GM10248 (cell line): ENCODE measurements around the gene SOHLH2.

Source experiments
- CTCF ChIA-PET: fragments of 300-600 bp; sonication (Branson Sonifier 250); formaldehyde crosslinking; extraction: SDS; loops from one replicate; lab custom pipeline; 2021; ENCODE audit warnings: antibody characterized with exemption; lab: Yijun Ruan, JAX
- POLR2A ChIA-PET: fragments of 350-650 bp; sonication (Branson Sonifier 250); formaldehyde crosslinking; extraction: SDS; loops from one replicate; lab custom pipeline; 2020; ENCODE audit warnings: antibody characterized with exemption; lab: Yijun Ruan, JAX
- DNase-seq: peaks from one replicate; pipeline ENCODE4 v3.0.0; 2012; ENCODE audit errors: extremely low spot score
- CTCF ChIP-seq: IDR thresholded peaks from 2 replicates; pipeline ENCODE4 v1.5.1; 2012; ENCODE audit warnings: mild to moderate bottlenecking, low read depth; ENCODE audit errors: extremely low read depth, missing control alignments, control extremely low read depth

The SOHLH2 gene

GRCh38 chr13:36158611-36159010 lies 55.7 kb downstream of the SOHLH2 start:
- TF ChIP-seq CTCF, result no peak
- DNase-seq, result no peak
- CTCF ChIA-PET, result interaction anchor here (1.2 to 2.0 kb wide), 5 partner anchors 9 to 64 kb away, joined by 3 to 6 read pairs (median 3); no protein-coding TSS in a partner anchor
- POLR2A ChIA-PET, result no interaction called here

- ChIA-PET POLR2A (no interaction called here), CTCF (interaction anchor here (0.7 to 1.1 kb wide), 3 partner anchors 9 to 65 kb away, joined by 3 read pairs; no protein-coding TSS in a partner anchor)
- DNase-seq, result no peak
- TF ChIP-seq CTCF, result no peak
Measured at GRCh38 chr13:36157480-36157879, 56.9 kb downstream of the SOHLH2 start.

GRCh38 chr13:36154567-36155291 lies 59.6 kb downstream of the SOHLH2 start:
- POLR2A ChIA-PET, result no interaction called here
- CTCF ChIA-PET, result interaction anchor here (0.7 kb wide), 1 partner anchor 22 kb away, joined by 3 read pairs; no protein-coding TSS in a partner anchor
- no peak for TF ChIP-seq CTCF
- no peak for DNase-seq

GRCh38 chr13:36151591-36151990 lies 62.8 kb downstream of the SOHLH2 start:
- TF ChIP-seq CTCF, result no peak
- ChIA-PET POLR2A (no interaction called here), CTCF (interaction anchor here (2.4 kb wide), 1 partner anchor 15 kb away, joined by 5 read pairs; no protein-coding TSS in a partner anchor)
- DNase-seq, result no peak

- DNase-seq, result no peak
- ChIA-PET POLR2A (no interaction called here), CTCF (interaction anchor here (0.8 kb wide), 1 partner anchor 9 kb away, joined by 3 read pairs; no protein-coding TSS in a partner anchor)
- TF ChIP-seq CTCF, result no peak
Measured at GRCh38 chr13:36148446-36148845, 65.9 kb downstream of the SOHLH2 start.

GRCh38 chr13:36147330-36147729 lies 67.0 kb downstream of the SOHLH2 start:
- no peak for DNase-seq
- ChIA-PET POLR2A (no interaction called here), CTCF (no interaction called here)
- TF ChIP-seq CTCF, result no peak
